ENCODE results near the gene C2orf81.
"Not testable (repeated sequence)": the region's sequence is repeated elsewhere in the genome, so short reads cannot be mapped to it uniquely, and the experiment has no call there.

C2orf81 gene

GRCh38 chr2:74444498-74445318 is 23.3 kb upstream of the C2orf81 start:
- peaks cover 0 to 13% of the 10 kb centered on the region in 2 donors for H3K27me3 ChIP-seq
- DNase-seq, result no peak
- peaks cover 0 to 20% (median 10%) of the 10 kb centered on the region in 4 donors for H3K4me1 ChIP-seq
- H3K9me3 ChIP-seq, result no peaks in the 10 kb centered on the region
- no peak overlapping the region for H3K27ac ChIP-seq
- H3K4me3 ChIP-seq, result no peak overlapping the region
- intact Hi-C loops (cut with DNase I; ENCODE audit: low total_unique reads), result no loop called here
- H3K36me3 ChIP-seq, result no peaks in the 10 kb centered on the region
- TF ChIP-seq CTCF (IDR thresholded peaks at IDR 0.05), result no peak

- Histone ChIP-seq H3K4me1 (peaks cover 0 to 35% (median 21%) of the 10 kb centered on the region in 4 donors), H3K4me3 (peak overlapping the region in 1 of 2 donors; percentile 50), H3K27me3 (peaks cover 0 to 13% of the 10 kb centered on the region in 2 donors)
- H3K9me3 ChIP-seq; intact Hi-C loops (cut with DNase I; ENCODE audit: low total_unique reads); H3K36me3 ChIP-seq; DNase-seq; H3K27ac ChIP-seq: not testable (repeated sequence)
Measured at GRCh38 chr2:74442483-74443297, 21.3 kb upstream of the C2orf81 start.

- Histone ChIP-seq H3K36me3 (no peaks in the 10 kb centered on the region), H3K27me3 (peaks cover 0 to 13% of the 10 kb centered on the region in 2 donors), H3K4me1 (peaks cover 0 to 42% (median 21%) of the 10 kb centered on the region in 4 donors), H3K9me3 (no peaks in the 10 kb centered on the region), H3K27ac (peak within 1 kb of the TSS; percentile 68 to 76), H3K4me3 (peak within 1 kb of the TSS; percentile 50 to 64)
- intact Hi-C loops (cut with DNase I; ENCODE audit: low total_unique reads), result no loop called here
- DNase-seq, result no peak
- no peak for TF ChIP-seq CTCF (IDR thresholded peaks at IDR 0.05)
Measured at GRCh38 chr2:74441690-74442482, 20.5 kb upstream of the C2orf81 start, which contains the start of gene RTKN. RTKN (minus strand) TSS chr2:74441937; CDS start chr2:74441816, 121 bp downstream.

- TF ChIP-seq CTCF (IDR thresholded peaks at IDR 0.05), result no peak
- peaks cover 0 to 45% (median 21%) of the 10 kb centered on the region in 4 donors for H3K4me1 ChIP-seq
Measured at GRCh38 chr2:74441170-74441689, 19.8 kb upstream of the C2orf81 start.

GRCh38 chr2:74440378-74441169 is 19.2 kb upstream of the C2orf81 start:
- H3K27me3 ChIP-seq, result peaks cover 0 to 13% of the 10 kb centered on the region in 2 donors
- peak; percentile 38 to 49 for TF ChIP-seq CTCF (IDR thresholded peaks at IDR 0.05)
- DNase-seq, result peak; percentile 81 to 92
- H3K36me3 ChIP-seq, result no peaks in the 10 kb centered on the region
- H3K4me3 ChIP-seq, result peak overlapping the region; percentile 50 to 64
- H3K27ac ChIP-seq, result peak overlapping the region; percentile 68 to 76
- H3K9me3 ChIP-seq, result no peaks in the 10 kb centered on the region
- H3K4me1 ChIP-seq, result peaks cover 0 to 45% (median 21%) of the 10 kb centered on the region in 4 donors
- intact Hi-C loops (cut with DNase I; ENCODE audit: low total_unique reads), result no loop called here

More at GRCh38 chr2:74441170-74441689, 19.8 kb upstream of the C2orf81 start:
- intact Hi-C loops (cut with DNase I; ENCODE audit: low total_unique reads), result no loop called here
- H3K36me3 ChIP-seq, result no peaks in the 10 kb centered on the region
- peak overlapping the region; percentile 68 to 76 for H3K27ac ChIP-seq
- peak overlapping the region; percentile 50 to 64 for H3K4me3 ChIP-seq
- no peaks in the 10 kb centered on the region for H3K9me3 ChIP-seq
- DNase-seq, result no peak
- H3K27me3 ChIP-seq, result peaks cover 0 to 13% of the 10 kb centered on the region in 2 donors

All from tibial artery (tissue), 4 donors.